SK-N-SH treated with all-trans-retinoic acid at 6 μM for 48 hours (cell line): ENCODE data around the gene GDF7.

Source experiments
- ATAC-seq: fragments of 200-7000 bp; cut with Tn5 transposase; 3 replicates; pipeline ENCODE4 v1.9.1; 2020; ENCODE audit warnings: mild to moderate bottlenecking, moderate library complexity
- ARNTL ChIP-seq: fragments of 450-650 bp; formaldehyde crosslinking; IDR thresholded peaks from 2 replicates; pipeline ENCODE4 v1.5.0; 2020; ENCODE audit warnings: low read depth, mild to moderate bottlenecking, moderate library complexity, borderline replicate concordance
- BACH2 ChIP-seq: fragments of 250-450 bp; sonication (Bioruptor Pico); IDR thresholded peaks from 2 replicates; pipeline ENCODE4 v1.9.0; 2021; ENCODE audit warnings: mild to moderate bottlenecking, borderline replicate concordance
- CREB5 ChIP-seq: fragments of 250-450 bp; sonication (Bioruptor Pico); IDR thresholded peaks from 2 replicates; pipeline ENCODE4 v1.5.1; 2020; ENCODE audit warnings: low read depth, mild to moderate bottlenecking, moderate library complexity
- CSRNP3 ChIP-seq: fragments of 250-450 bp; sonication (Bioruptor Pico); IDR thresholded peaks from 2 replicates; pipeline ENCODE4 v1.5.1; 2021; ENCODE audit warnings: mild to moderate bottlenecking, moderate library complexity
- ESRRG ChIP-seq: fragments of 250-450 bp; sonication (Bioruptor Pico); IDR thresholded peaks from 2 replicates; pipeline ENCODE4 v1.6.1; 2021; ENCODE audit warnings: mild to moderate bottlenecking
- GLIS3 ChIP-seq: fragments of 250-450 bp; sonication (Bioruptor Pico); IDR thresholded peaks from 2 replicates; pipeline ENCODE4 v1.5.0; 2020; ENCODE audit warnings: mild to moderate bottlenecking, moderate library complexity
- ISL1 ChIP-seq: fragments of 250-450 bp; sonication (Bioruptor Pico); IDR thresholded peaks from 2 replicates; pipeline ENCODE4 v2.1.2; 2022; ENCODE audit warnings: mild to moderate bottlenecking, moderate library complexity
- OSR1 ChIP-seq: fragments of 250-450 bp; sonication (Bioruptor Pico); IDR thresholded peaks from 2 replicates; pipeline ENCODE4 v1.8.0; 2022; ENCODE audit warnings: moderate library complexity, mild to moderate bottlenecking, inconsistent platforms
- PPARA ChIP-seq: fragments of 250-450 bp; sonication (Bioruptor Pico); IDR thresholded peaks from 2 replicates; pipeline ENCODE4 v1.5.0; 2020; ENCODE audit warnings: mild to moderate bottlenecking, borderline replicate concordance
- RARB ChIP-seq: fragments of 250-450 bp; sonication (Bioruptor Pico); IDR thresholded peaks from 2 replicates; pipeline ENCODE4 v1.8.0; 2021; ENCODE audit warnings: mild to moderate bottlenecking, moderate library complexity
- SNAI2 ChIP-seq: fragments of 250-450 bp; sonication (Bioruptor Pico); IDR thresholded peaks from 2 replicates; pipeline ENCODE4 v1.5.0; 2020; ENCODE audit warnings: mild to moderate bottlenecking, moderate library complexity
- TCF4 ChIP-seq: fragments of 250-450 bp; sonication (Bioruptor Pico); IDR thresholded peaks from 2 replicates; pipeline ENCODE4 v1.8.0; 2021; ENCODE audit warnings: mild to moderate bottlenecking, moderate library complexity, borderline replicate concordance
- TOX ChIP-seq: fragments of 250-450 bp; sonication (Bioruptor Pico); IDR thresholded peaks from 2 replicates; pipeline ENCODE4 v1.8.0; 2021; ENCODE audit warnings: mild to moderate bottlenecking, moderate library complexity, borderline replicate concordance
- TSHZ2 ChIP-seq: fragments of 250-450 bp; sonication (Bioruptor Pico); IDR thresholded peaks from 2 replicates; pipeline ENCODE4 v1.5.0; 2020; ENCODE audit warnings: mild to moderate bottlenecking, moderate library complexity
- ZC3H10 ChIP-seq: fragments of 250-450 bp; sonication (Bioruptor Pico); IDR thresholded peaks from 2 replicates; pipeline ENCODE4 v1.5.1; 2021; ENCODE audit warnings: mild to moderate bottlenecking, moderate library complexity
- ZFP3 ChIP-seq: fragments of 250-450 bp; sonication (Bioruptor Pico); IDR thresholded peaks from 2 replicates; pipeline ENCODE4 v1.5.0; 2020; ENCODE audit warnings: mild to moderate bottlenecking, moderate library complexity
- ZFP30 ChIP-seq: fragments of 450-650 bp; formaldehyde crosslinking; IDR thresholded peaks from 2 replicates; pipeline ENCODE4 v1.5.0; 2022; ENCODE audit warnings: mild to moderate bottlenecking, moderate library complexity
- ZNF70 ChIP-seq: fragments of 450-650 bp; formaldehyde crosslinking; IDR thresholded peaks from 2 replicates; pipeline ENCODE4 v1.5.0; 2020; ENCODE audit warnings: mild to moderate bottlenecking, moderate library complexity
- ZNF8 ChIP-seq: fragments of 450-650 bp; formaldehyde crosslinking; IDR thresholded peaks from 2 replicates; pipeline ENCODE4 v1.5.0; 2020; ENCODE audit warnings: mild to moderate bottlenecking, moderate library complexity
- TF ChIP-seq, protein P1 (sequence below): fragments of 250-450 bp; sonication (Bioruptor Pico); IDR thresholded peaks from 2 replicates; pipeline ENCODE4 v1.8.0; 2020; ENCODE audit warnings: mild to moderate bottlenecking, moderate library complexity, borderline replicate concordance

Gene GDF7

DNA sequence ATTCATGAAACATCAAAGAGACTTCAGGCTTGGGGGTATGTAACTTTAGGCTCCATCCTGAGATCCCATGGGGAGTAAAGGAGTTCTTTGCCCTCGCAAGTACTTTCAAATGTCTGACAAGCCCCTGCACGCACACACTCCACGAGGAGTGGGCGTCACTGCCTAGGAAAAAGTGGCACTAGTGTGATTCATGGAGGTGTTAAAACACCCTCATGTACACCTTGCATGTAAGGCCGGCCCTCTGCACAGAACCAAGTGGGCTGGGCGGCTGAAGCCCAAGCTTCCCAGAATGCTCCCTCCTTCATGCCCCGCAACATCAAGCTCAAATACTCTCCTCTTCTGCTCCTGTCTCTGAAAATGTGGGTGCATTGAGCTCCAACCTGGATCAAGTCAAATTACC, 23.9 kb upstream of the GDF7 start (continued):
- TF ChIP-seq TSHZ2 (no peak), ZNF8 (CRISPR knock-in tag) (no peak), PPARA (CRISPR knock-in tag) (no peak), RARB (CRISPR knock-in tag) (no peak), ZFP30 (CRISPR knock-in tag) (no peak), ZC3H10 (CRISPR knock-in tag) (no peak), ZNF70 (CRISPR knock-in tag) (no peak), ESRRG (no peak)
- TF ChIP-seq, all 23 proteins: peak for 0

DNA sequence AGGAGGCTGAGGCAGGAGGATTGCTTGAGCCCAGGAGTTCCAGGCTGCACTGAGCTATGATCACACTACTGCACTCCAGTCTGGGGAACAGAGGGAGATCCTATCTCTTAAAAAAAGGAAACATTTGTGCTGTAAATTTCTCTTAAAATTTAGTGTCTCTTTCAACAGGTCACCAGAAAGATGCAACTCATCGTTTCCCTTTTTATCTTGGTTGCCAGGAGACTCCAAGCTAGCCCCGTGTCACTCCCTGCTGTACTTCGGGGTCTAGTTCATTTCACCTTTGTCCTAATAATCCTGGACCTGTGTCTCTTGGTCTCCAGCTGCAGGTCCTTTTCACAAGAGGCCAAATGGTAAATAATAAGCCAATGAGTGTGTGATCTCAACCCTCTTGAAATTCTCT, 23.1 kb upstream of the GDF7 start:
- ATAC-seq = no peak
- no peak for TF ChIP-seq GLIS3 (CRISPR knock-in tag)
- TF ChIP-seq TSHZ2 = no peak
- no peak for TF ChIP-seq SNAI2
- TF ChIP-seq ARNTL (CRISPR knock-in tag) = no peak
- no peak for TF ChIP-seq CSRNP3 (CRISPR knock-in tag)
- TF ChIP-seq ZNF8 (CRISPR knock-in tag) = no peak
- TF ChIP-seq TOX (CRISPR knock-in tag) = no peak
- TF ChIP-seq ZFP30 (CRISPR knock-in tag) = no peak
- no peak for TF ChIP-seq ZFP3 (CRISPR knock-in tag)
- no peak for TF ChIP-seq OSR1 (CRISPR knock-in tag)
- TF ChIP-seq ZNF70 (CRISPR knock-in tag) = no peak
- no peak for TF ChIP-seq ZC3H10 (CRISPR knock-in tag)
- TF ChIP-seq RARB (CRISPR knock-in tag) = no peak
- no peak for TF ChIP-seq PPARA (CRISPR knock-in tag)
- no peak for TF ChIP-seq BACH2 (CRISPR knock-in tag)

GRCh38 chr2:20645301-20645701, 21.6 kb upstream of the GDF7 start:
- TF ChIP-seq GLIS3 (CRISPR knock-in tag) (no peak), TCF4 (no peak), ZC3H10 (CRISPR knock-in tag) (no peak), PPARA (CRISPR knock-in tag) (no peak)
- TF ChIP-seq, all 23 proteins: peak for 0

DNA sequence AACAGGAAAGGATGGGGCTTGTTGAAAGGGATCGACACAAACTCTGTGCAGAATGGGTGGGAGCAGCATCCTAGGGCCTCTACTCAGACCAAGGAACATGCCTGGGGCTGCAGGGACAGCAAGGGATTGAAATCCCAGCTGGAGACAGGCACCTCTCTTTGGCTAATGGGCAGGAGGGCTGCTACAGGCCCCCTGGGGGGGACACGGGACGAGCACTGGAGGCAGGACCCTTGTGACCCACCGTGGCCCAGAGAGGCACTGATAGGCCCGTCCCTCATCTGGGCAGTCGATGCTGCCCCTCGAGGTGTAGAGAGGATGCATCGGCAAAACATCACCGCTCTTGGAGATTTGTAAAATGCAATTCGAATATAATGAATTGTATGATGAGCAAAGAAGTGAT, 21.2 kb upstream of the GDF7 start:
- ATAC-seq = no peak

More at GRCh38 chr2:20645301-20645701, 21.6 kb upstream of the GDF7 start:
- ATAC-seq = no peak

More for the DNA sequence above, 21.2 kb upstream of the GDF7 start:
- TF ChIP-seq, protein P1, sequence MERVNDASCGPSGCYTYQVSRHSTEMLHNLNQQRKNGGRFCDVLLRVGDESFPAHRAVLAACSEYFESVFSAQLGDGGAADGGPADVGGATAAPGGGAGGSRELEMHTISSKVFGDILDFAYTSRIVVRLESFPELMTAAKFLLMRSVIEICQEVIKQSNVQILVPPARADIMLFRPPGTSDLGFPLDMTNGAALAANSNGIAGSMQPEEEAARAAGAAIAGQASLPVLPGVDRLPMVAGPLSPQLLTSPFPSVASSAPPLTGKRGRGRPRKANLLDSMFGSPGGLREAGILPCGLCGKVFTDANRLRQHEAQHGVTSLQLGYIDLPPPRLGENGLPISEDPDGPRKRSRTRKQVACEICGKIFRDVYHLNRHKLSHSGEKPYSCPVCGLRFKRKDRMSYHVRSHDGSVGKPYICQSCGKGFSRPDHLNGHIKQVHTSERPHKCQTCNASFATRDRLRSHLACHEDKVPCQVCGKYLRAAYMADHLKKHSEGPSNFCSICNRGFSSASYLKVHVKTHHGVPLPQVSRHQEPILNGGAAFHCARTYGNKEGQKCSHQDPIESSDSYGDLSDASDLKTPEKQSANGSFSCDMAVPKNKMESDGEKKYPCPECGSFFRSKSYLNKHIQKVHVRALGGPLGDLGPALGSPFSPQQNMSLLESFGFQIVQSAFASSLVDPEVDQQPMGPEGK (CRISPR knock-in tag) = no peak
- no peak for TF ChIP-seq ZFP3 (CRISPR knock-in tag)
- no peak for TF ChIP-seq CREB5
- TF ChIP-seq ISL1 (CRISPR knock-in tag) = no peak
- no peak for TF ChIP-seq ZNF8 (CRISPR knock-in tag)
- no peak for TF ChIP-seq ESRRG
- no peak for TF ChIP-seq TSHZ2
- no peak for TF ChIP-seq ZC3H10 (CRISPR knock-in tag)
- no peak for TF ChIP-seq RARB (CRISPR knock-in tag)
- no peak for TF ChIP-seq BACH2 (CRISPR knock-in tag)
- TF ChIP-seq PPARA (CRISPR knock-in tag) = no peak
- TF ChIP-seq TCF4 = no peak
